Left forelimb (tissue), 1 donor: ENCODE results near the gene LRFN4.

ENCODE experiments used
- DNase-seq: peaks from one replicate; pipeline ENCODE4 v3.0.0-alpha.2; 2018; ENCODE audit warnings: low spot score

The LRFN4 gene

GRCh38 chr11:66845143-66845875 lies 11.6 kb upstream of the LRFN4 start:
- no peak for DNase-seq

DNA sequence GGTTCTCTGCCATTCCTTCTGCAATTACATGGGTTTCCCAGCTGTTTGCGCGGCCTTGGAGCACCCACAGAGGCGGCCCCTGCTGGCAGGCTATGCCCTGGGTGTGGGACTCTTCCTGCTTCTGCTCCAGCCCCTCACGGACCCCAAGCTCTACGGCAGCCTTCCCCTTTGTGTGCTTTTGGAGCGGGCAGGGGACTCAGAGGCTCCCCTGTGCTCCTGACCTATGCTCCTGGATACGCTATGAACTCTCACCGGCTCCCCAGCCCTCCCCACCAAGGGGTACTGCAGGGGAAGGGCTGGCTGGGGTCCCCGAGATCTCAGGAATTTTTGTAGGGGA lies 11.0 kb upstream of the LRFN4 start:
- DNase-seq, result no peak

GRCh38 chr11:66846671-66847091 lies 10.2 kb upstream of the LRFN4 start:
- DNase-seq, result no peak

DNA sequence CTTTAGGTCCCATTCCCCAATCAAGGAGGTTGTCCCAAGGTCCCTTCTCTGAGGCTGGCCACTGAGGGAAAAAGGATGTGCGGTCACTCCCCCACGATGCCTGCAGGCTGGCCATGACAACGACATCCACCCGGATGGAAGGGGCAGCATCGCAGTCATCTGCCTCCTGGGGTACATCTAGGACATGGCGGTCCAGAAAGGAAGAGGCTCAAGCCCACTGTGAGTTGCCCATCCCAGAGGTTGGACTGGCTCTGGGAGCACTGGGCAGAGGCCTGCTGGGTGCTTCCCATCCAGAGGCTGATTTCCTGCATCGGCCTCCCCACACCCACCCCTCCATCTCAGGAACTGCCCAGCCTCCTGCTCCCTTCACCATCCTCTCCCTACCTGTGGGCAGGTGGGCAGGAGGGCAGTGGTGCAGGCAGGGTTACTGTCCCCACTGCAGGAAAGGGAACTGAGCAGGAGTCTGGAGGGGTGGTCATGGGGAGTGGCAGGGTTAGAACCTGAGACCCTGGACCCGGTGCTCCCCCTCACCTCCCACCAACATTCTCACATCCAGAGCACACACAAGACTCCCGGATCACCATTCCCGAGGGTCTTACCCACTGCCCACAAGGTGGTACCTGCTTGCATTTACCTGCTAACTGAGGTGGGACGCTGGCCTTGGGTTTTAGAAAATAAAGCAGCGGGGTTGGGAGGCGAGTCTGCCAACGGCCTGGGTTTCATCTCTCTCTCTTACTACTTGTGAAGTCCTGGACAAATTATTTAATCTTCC lies 9.2 kb upstream of the LRFN4 start:
- DNase-seq, result no peak

DNA sequence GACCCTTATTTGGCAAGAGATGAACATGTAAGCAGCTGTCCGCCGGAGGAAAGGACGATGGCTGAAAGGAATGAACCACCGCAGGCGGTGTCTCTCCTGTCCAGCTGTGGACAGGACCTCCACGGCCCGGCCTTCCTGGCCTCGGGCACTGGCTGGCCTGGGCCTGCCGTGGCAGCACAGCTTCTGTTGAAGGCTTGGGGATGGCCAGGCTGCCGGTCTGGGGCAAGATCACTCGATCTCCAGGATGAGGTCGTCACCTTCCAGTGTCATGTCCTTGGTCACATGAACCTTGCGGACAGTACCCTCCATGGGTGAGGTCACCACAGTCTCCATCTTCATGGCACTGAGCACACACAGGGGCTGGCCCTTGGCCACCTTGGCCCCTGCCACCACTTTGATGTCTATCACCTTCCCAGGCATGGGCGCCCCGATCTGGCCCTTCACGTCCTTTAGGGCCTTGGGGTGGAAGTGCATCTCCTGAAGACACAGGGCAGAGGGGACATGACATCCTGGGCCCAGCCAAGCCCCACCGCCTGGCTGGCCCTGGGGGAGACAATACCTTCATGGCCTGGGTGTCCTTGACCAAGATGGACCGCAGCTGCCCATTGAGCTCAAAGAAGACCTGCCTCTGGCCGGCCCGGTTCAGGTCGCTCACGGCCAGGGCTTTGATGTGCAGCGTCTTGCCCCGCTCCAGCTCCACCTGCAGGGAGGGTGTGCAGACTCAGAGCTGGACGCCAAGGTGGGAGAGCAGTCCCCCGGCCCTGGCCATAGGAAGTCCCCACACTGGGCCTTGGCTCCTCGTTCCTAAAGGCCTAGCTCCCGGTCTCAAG lies 8.0 kb upstream of the LRFN4 start:
- peak; percentile 62 for DNase-seq

GRCh38 chr11:66849501-66850234 lies 7.2 kb upstream of the LRFN4 start:
- peak; percentile 65 for DNase-seq

GRCh38 chr11:66850235-66850587 lies 6.7 kb upstream of the LRFN4 start:
- peak; percentile 55 for DNase-seq

- peak; percentile 64 for DNase-seq
These were observed 6.2 kb upstream of the LRFN4 start for GRCh38 chr11:66850588-66851238.

GRCh38 chr11:66851239-66851596 lies 5.6 kb upstream of the LRFN4 start:
- peak; percentile 54 for DNase-seq

DNA sequence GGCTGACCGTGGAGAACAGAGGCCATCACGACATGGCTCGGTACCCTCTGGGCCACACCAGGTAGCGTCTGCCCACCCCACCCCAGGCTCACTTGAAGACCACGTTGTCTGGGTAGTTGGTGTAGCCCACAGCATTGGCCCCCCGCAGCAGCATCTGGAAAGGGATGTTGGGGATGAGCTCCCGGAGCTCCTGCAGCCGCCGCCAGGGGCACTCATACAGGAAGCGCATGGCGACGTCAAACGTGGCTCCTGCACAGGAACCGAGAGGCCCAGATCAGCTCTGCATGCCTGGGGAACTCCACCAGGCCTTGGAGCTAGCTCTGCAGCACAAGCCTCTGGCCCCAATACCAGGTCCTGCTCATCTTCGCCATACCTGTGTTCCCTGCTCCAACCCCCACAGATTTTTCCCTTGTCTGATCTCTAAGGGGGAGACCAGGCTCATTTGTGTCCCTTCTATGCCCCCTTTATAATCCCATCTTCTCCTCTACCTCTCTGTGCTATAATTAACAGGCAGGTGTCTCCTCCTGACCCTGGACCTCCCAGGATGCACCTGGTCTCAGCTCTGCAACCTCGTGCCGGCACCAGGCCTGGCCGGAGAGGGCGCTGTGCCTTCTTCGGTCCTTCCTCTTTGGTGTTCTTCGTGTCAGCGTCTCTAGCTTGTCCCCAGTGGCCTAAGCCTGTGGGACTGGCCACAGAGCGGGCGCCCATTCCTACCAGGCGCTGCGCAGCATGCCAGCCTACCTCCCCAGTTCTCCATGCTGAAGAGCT lies 5.0 kb upstream of the LRFN4 start:
- DNase-seq, result no peak

GRCh38 chr11:66852466-66853241 lies 4.2 kb upstream of the LRFN4 start:
- no peak for DNase-seq

DNA sequence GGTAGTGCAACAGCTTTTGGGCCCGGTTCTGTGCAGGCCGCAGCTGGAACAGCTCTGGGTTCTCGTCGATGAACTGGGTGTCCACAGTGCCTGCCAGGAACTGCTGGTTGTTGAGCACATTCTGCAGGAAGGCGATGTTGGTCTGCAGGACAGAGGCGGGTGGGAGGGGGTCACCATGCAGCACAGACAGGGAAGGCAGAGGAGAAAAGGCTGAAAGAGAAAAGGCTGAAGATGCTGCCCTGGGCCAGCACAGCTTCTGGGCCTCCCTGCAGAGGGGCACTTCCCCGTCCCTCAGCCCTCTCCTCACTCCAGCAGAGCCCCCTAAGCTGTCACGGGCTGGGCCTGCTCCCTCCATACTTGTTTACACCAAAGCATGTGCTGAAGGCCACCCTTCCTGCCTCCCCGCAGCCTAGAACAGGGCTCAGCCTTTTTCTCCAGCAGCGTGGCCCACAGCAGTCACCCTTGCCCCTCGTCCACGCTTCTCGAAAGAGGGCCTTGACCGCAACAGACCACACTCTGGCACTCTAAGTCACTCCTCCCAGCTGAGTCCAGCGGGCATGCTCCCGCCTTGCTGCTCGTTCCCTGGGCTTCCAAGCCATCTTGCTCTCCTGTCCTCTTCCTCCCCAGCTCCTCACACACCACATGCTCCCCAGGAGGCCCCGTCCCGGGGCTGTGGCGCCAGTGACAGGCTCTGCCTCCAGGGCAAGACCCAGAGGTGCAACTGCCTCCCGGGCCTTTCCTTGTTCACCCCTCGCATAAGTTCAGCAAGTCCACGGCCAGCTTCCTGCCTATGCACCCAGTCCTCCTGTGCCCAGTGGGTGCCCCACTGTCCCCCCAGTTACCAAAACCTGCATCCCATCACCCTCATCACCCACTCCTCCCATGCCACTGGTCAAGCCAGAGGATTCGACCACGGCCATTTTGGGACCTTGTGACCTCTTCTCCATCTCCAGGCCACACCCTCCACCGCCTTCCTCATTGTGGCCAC lies 3.3 kb upstream of the LRFN4 start:
- no peak for DNase-seq

DNA sequence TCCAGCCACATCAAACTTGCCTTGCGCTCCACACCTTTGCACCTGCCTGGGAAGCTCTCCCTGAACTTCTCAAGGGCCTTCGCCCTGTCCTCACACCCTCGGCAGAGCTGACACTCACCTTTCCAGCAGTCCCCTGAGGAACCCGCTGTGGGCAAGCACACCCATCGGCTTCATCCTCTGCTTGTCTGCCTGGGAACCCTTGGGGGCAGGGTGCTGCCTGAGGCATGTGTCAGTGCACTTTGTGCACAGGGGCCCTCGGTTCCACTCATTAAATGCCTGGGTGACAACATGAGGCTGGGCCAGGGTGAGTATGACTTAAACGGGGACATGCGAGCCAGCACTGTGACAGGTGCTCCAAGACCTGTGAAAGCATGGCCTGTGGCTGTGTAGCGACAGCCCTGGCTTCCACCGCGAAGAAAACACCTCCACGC lies 2.6 kb upstream of the LRFN4 start:
- no peak for DNase-seq

DNA sequence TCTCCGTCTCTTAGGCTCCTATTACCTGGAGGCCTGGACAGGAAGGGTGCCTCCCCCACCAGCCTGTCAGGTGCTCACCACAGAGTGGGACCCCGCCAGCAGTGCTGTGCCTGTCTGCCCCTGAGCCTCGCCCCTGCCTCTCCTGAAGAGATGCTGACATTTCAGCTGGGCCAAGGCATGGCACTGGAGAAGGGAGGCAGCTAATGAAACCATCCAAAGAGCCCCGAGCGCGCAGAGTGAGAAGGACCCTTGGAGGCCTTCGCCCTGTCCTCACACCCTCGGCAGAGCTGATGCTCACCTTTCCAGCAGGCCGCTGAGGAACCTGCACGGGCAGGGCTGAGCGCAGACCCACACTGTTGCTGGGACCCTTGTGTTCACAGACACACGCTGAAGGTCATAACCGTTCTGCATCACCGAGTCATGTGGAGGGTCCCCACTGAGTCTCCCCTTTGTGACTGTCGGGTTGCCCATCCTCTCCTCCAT lies 2.1 kb upstream of the LRFN4 start:
- no peak for DNase-seq

DNA sequence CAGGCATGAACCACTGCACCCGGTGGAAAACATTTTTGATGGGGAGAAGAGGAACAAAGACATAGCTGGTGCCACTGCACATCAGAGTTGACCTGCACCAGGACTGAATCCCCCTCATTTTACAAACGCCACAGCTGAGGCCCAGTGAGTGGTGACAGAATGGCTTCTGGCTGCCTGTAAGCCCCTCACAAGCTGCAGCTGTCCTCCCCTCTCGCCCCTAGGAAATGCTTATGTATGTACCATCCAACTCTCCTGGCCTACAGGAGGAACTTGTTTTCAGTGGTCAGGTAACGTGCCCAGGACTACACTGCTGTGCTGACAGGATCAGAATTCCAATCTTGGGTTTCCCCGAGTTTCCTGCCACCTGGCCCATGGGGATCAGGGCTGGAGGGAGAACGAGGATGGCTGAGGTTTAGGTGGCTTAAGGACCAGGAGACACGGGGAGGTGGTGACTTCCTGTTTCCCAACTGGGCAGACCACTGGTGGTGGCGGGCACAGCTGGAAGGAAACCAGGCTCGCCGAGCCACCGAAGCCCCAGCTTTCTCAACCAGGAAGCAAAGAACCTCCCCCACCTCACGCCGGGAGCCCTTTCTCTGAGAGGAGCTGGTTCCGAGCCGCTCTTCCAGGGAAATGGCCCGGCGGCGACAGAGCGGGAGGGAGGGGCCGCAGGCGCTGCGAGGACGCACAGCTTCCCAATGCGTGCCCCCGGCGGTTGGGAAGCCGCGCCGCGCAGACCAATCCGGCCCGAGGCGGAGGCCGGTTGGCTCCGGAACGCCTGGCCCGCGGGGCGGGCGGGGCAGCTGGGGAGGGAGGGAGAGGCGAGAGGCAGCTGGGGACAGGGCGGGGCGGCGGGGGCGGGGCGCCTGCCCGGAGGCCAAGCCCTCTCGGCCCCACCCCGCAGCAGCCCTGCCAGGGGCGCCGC lies 1.0 kb upstream of the LRFN4 start:
- peak; percentile 95 for DNase-seq

DNA sequence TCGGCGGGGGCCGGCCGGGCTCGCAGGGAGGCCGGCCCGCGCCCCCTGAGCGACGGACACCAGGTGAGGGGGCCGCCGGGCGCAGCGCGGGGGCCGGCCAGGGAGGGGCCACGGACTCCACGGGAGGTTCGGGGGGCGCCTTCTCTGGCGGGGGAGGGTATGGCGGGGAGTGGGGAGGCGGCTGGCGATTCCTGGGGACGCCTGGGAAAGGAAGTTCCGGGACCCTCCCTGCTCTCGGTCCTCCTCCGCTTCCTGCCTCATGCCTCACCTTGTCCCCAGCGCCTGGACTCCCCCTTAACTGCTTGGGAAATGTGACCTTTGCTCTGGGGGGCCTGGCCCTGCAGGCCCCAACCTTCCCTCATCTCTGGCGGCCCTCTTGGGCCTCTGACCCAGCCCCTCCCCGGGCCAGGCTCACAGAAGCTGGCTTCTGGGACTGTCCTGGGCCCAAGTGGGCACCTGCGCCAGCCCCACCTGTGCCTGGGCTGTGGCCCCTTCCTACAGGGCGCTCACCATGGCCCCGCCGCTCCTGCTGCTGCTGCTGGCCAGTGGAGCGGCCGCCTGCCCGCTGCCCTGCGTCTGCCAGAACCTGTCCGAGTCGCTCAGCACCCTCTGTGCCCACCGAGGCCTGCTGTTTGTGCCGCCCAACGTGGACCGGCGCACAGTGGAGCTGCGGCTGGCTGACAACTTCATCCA lies 516 bp downstream of the LRFN4 start:
- DNase-seq, result no peak

DNA sequence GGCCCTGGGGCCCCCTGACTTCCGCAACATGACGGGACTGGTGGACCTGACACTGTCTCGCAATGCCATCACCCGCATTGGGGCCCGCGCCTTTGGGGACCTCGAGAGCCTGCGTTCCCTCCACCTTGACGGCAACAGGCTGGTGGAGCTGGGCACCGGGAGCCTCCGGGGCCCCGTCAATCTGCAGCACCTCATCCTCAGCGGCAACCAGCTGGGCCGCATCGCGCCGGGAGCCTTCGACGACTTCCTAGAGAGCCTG lies 992 bp downstream of the LRFN4 start:
- no peak for DNase-seq
